Keratinocyte (primary cell): ENCODE data around the gene ZFPL1.

Experiments
- EZH2 ChIP-seq: IDR thresholded peaks from one replicate; pipeline ENCODE4 v1.6.1; 2012; ENCODE audit warnings: inconsistent platforms, mild to moderate bottlenecking, low read length, moderate library complexity
- TF ChIP-seq, protein P1 (sequence below), 3 experiments: IDR thresholded peaks in 1 of 3; conservative IDR thresholded peaks in 1 of 3; optimal IDR thresholded peaks in 1 of 3; 2 replicates in 2 of 3; 3 replicates in 1 of 3; pipeline versions ENCODE3 to v1.5.1; 2011; ENCODE audit warnings: low read length in 3 of 3, mild to moderate bottlenecking in 3 of 3, moderate library complexity in 2 of 3, control low read depth in 1 of 3, inconsistent platforms in 1 of 3; ENCODE audit not compliant: insufficient read depth in 2 of 3; ENCODE audit errors: extremely low read depth in 1 of 3

DNA sequence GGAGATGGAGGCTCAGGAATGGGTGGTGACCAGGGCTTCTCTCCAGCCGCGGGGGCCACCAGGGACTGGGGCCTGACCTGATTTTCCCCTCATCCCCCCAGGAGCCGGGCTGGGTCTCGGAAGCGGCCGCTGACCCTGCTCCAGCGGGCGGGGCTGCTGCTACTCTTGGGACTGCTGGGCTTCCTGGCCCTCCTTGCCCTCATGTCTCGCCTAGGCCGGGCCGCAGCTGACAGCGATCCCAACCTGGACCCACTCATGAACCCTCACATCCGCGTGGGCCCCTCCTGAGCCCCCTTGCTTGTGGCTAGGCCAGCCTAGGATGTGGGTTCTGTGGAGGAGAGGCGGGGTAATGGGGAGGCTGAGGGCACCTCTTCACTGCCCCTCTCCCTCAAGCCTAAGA is 3.8 kb downstream of the ZFPL1 start:
- TF ChIP-seq, protein P1, sequence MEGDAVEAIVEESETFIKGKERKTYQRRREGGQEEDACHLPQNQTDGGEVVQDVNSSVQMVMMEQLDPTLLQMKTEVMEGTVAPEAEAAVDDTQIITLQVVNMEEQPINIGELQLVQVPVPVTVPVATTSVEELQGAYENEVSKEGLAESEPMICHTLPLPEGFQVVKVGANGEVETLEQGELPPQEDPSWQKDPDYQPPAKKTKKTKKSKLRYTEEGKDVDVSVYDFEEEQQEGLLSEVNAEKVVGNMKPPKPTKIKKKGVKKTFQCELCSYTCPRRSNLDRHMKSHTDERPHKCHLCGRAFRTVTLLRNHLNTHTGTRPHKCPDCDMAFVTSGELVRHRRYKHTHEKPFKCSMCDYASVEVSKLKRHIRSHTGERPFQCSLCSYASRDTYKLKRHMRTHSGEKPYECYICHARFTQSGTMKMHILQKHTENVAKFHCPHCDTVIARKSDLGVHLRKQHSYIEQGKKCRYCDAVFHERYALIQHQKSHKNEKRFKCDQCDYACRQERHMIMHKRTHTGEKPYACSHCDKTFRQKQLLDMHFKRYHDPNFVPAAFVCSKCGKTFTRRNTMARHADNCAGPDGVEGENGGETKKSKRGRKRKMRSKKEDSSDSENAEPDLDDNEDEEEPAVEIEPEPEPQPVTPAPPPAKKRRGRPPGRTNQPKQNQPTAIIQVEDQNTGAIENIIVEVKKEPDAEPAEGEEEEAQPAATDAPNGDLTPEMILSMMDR (optimal IDR thresholded peaks at IDR 0.05 in 1 of 3, IDR thresholded peaks at IDR 0.05 in 1 of 3, conservative IDR thresholded peaks at IDR 0.05 in 1 of 3; ENCODE audit: extremely low read depth in 1 of 3, insufficient read depth in 2 of 3, low read length in 3 of 3) = no peak
- TF ChIP-seq EZH2 = no peak
